GM12891 (cell line): Measurements from ENCODE around the gene USH1C.

Experiments
- POLR2A ChIP-seq: IDR thresholded peaks from 2 replicates; pipeline ENCODE4 v1.6.1; 2011; ENCODE audit warnings: low read depth, low read length, control low read depth
- POLR2AphosphoS5 ChIP-seq: IDR thresholded peaks from 2 replicates; pipeline ENCODE4 v1.6.1; 2011; ENCODE audit warnings: low read depth, low read length, control low read depth

- TF ChIP-seq POLR2AphosphoS5 (no peak), POLR2A (no peak)
Measured at GRCh38 chr11:17517186-17517585, 27.0 kb downstream of the USH1C start.
